Neutrophil (primary cell): ENCODE results near the gene ELK1.

ENCODE experiments used
- H3K27ac ChIP-seq: fragments of 200-600 bp; sonication (generic); 2 replicates; pipeline ENCODE4 v1.5.1; 2016; ENCODE audit warnings: mild to moderate bottlenecking, moderate library complexity
- H3K27me3 ChIP-seq: fragments of 200-600 bp; sonication (generic); 2 replicates; pipeline ENCODE4 v1.6.0; 2016; ENCODE audit warnings: mild to moderate bottlenecking
- H3K36me3 ChIP-seq: fragments of 200-600 bp; sonication (generic); 2 replicates; pipeline ENCODE4 v1.5.1; 2017
- H3K4me1 ChIP-seq, 2 experiments: fragments of 200-600 bp in 1 of 2; sonication (generic) in 1 of 2; 1 replicate in 1 of 2; 2 replicates in 1 of 2; pipeline versions ENCODE4 v1.5.1 to v1.6.1; 2013 to 2016; ENCODE audit warnings: low read depth in 1 of 2, low read length in 1 of 2, mild to moderate bottlenecking in 1 of 2, moderate library complexity in 1 of 2; ENCODE audit not compliant: control insufficient read depth in 1 of 2, insufficient read depth in 1 of 2
- H3K4me3 ChIP-seq, 2 experiments: fragments of 200-600 bp in 1 of 2; sonication (generic) in 1 of 2; 1 replicate in 1 of 2; 2 replicates in 1 of 2; pipeline ENCODE4 v1.5.1; 2013 to 2016; ENCODE audit warnings: low read depth in 1 of 2, low read length in 1 of 2, mild to moderate bottlenecking in 1 of 2, moderate library complexity in 1 of 2
- H3K9me3 ChIP-seq: fragments of 200-600 bp; sonication (generic); 2 replicates; pipeline ENCODE4 v1.5.1; 2016
- TF ChIP-seq, protein P1 (sequence below): fragments of 200-600 bp; sonication (generic); IDR thresholded peaks from 2 replicates; pipeline ENCODE4 v1.5.1; 2016; ENCODE audit warnings: antibody characterized with exemption

Gene ELK1

DNA sequence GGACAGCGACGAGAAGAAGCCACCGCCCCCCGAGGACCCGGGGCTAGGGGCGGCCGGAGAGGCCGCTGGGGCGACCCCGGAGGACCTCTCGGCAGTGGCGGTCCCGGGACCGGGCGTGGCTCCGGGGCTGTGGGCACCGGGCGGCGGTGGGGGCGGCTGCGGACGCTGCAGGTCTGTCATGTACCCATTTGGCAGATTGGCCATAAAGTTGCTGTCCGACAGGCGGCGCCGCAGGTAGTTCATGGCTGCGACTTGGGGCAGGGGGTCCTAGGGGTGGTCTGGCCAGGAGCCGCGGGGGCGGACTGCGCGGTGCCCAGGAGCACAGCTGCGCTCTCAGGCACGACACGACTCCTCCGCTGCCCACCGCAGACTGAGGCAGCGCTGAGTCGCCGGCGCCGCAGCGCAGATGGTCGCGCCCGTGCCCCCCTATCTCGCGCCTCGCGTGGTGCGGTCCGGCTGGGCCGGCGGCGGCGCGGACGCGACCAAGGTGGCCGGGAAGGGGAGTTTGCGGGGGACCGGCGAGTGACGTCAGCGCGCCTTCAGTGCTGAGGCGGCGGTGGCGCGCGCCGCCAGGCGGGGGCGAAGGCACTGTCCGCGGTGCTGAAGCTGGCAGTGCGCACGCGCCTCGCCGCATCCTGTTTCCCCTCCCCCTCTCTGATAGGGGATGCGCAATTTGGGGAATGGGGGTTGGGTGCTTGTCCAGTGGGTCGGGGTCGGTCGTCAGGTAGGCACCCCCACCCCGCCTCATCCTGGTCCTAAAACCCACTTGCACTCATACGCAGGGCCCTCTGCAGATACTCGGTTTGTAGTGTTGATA is 30.7 kb downstream of the ELK1 start, which contains the start of gene SYN1:
TSS of gene SYN1 (minus strand) at position 372 of the 817 bp plus-strand sequence. CDS start at position 243, 129 bp downstream.
- Histone ChIP-seq H3K36me3 (peaks cover 20% of the 10 kb centered on the region), H3K27me3 (peaks cover 24% of the 10 kb centered on the region), H3K9me3 (no peaks in the 10 kb centered on the region), H3K4me1 (peaks cover 21 to 22% of the 10 kb centered on the region in 2 experiments), H3K27ac (no peak within 1 kb of the TSS), H3K4me3 (peak within 1 kb of the TSS; percentile 42 to 54)
- TF ChIP-seq, protein P1, sequence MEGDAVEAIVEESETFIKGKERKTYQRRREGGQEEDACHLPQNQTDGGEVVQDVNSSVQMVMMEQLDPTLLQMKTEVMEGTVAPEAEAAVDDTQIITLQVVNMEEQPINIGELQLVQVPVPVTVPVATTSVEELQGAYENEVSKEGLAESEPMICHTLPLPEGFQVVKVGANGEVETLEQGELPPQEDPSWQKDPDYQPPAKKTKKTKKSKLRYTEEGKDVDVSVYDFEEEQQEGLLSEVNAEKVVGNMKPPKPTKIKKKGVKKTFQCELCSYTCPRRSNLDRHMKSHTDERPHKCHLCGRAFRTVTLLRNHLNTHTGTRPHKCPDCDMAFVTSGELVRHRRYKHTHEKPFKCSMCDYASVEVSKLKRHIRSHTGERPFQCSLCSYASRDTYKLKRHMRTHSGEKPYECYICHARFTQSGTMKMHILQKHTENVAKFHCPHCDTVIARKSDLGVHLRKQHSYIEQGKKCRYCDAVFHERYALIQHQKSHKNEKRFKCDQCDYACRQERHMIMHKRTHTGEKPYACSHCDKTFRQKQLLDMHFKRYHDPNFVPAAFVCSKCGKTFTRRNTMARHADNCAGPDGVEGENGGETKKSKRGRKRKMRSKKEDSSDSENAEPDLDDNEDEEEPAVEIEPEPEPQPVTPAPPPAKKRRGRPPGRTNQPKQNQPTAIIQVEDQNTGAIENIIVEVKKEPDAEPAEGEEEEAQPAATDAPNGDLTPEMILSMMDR, result peak; percentile 66

DNA sequence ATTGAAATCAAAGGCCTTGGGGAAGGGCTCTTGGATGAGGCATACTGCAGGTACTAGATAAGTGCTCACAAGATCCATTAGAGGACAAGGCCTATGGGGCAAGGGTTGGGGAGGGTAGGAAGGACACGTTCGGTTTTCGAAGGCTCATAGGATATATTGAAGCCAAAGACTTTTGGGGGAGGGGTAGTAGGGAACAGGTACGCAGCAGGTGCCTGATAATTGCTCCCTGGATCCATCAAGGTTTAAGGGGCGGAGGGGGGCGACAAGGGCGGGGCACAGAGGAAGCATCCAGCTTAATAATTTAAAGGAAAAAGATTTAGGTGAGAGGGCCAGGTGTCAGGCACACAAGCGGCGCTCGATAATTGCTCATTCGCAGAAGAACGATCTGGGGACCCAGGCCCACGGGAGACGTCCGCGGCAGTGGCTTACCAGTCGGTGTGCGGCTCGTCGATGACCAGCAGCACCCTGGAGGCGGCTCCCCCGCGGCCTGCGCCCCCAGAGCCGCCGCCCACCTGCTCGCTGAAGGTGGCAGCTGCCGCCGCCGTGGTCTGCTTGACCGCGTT is 31.4 kb downstream of the ELK1 start:
- Histone ChIP-seq H3K9me3 (no peaks in the 10 kb centered on the region), H3K4me1 (peaks cover 16 to 19% of the 10 kb centered on the region in 2 experiments), H3K36me3 (peaks cover 14% of the 10 kb centered on the region), H3K27me3 (peaks cover 24% of the 10 kb centered on the region), H3K27ac (no peak overlapping the region), H3K4me3 (peak overlapping the region in 1 of 2 experiments; percentile 54)
- TF ChIP-seq, protein P1, result no peak

DNA sequence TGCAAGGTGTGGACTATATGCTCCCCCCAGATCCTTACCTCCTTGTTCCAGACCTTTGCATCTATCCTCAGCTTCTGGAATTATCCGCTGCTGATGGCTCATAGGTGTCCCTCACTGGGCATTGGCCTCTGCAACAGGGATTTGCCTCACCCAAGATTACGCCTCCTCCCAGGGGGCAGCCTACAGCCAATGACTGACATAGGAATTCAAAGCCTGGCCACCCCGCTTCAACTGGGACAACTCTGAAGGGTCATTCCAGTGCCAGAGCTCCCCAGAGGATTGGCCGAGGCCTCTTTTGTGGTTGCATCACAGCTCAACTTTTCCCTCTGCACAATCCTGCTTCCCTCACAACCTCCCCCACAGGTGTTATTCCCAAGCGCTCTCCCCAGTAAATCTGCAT is 35.7 kb downstream of the ELK1 start:
- H3K9me3 ChIP-seq, result no peaks in the 10 kb centered on the region
- H3K4me3 ChIP-seq, result no peak overlapping the region
- H3K27ac ChIP-seq, result no peak overlapping the region
- H3K27me3 ChIP-seq, result peaks cover 24% of the 10 kb centered on the region
- TF ChIP-seq, protein P1, result no peak
- peaks cover 9 to 14% of the 10 kb centered on the region in 2 experiments for H3K4me1 ChIP-seq
- no peaks in the 10 kb centered on the region for H3K36me3 ChIP-seq

DNA sequence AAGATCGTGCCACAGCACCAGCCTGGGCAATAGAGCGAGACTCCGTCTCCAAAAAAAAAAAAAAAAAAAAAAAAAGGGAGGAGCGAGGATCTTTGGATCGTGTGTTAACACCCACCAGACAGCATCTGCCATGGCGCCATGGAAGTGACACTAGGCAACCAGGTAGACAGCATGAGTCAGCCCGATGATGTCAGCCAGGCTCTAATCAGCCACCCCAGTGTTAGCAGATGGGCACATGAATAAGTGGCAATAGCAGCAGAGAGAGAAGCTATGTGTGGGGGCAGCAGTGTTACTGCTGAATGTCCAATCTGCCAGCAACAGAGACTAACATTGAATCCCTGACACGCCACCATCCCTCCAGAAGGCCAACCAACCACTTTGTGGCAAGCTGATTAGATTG is 37.3 kb downstream of the ELK1 start:
- TF ChIP-seq, protein P1, result no peak
- peaks cover 8% of the 10 kb centered on the region for H3K27me3 ChIP-seq
- no peaks in the 10 kb centered on the region for H3K9me3 ChIP-seq
- no peak overlapping the region for H3K27ac ChIP-seq
- H3K4me3 ChIP-seq, result no peak overlapping the region
- peaks cover 19 to 28% of the 10 kb centered on the region in 2 experiments for H3K4me1 ChIP-seq
- H3K36me3 ChIP-seq, result no peaks in the 10 kb centered on the region

DNA sequence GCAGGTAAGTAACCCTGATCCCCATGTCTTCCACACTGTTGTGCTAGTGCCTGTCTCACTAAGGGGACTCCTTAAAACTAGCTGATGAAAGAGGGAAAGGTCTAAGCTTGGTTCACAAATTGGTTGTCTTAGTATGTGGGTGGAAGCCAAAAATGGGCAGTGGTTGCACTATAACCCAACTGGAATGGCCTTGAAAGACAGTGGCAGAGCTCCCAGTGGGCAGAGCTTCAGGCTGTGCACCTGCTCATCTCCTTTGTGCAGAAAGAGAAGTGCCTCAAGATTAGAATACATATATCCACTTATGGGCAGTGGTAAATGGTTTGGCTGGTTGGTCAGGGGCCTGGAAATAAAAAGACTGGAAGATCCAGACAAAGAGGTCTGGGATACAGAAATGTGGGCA is 37.9 kb downstream of the ELK1 start:
- H3K36me3 ChIP-seq, result no peaks in the 10 kb centered on the region
- no peak overlapping the region for H3K4me3 ChIP-seq
- TF ChIP-seq, protein P1, result no peak
- peaks cover 2% of the 10 kb centered on the region for H3K27me3 ChIP-seq
- H3K9me3 ChIP-seq, result no peaks in the 10 kb centered on the region
- peaks cover 19 to 31% of the 10 kb centered on the region in 2 experiments for H3K4me1 ChIP-seq
- no peak overlapping the region for H3K27ac ChIP-seq
